ENCODE data around the gene PLP1. TPM values are rescaled to one million over a fixed set of nuclear protein-coding genes. Genes with fewer than 3 reads are reported as not detected.

PLP1 gene
- total and polyA plus RNA-seq, 2 of the 8 experiments (the other 6 are each of a cell fraction or from before 2014, with no cell fraction given): 49.2 to 218 TPM

DNA sequence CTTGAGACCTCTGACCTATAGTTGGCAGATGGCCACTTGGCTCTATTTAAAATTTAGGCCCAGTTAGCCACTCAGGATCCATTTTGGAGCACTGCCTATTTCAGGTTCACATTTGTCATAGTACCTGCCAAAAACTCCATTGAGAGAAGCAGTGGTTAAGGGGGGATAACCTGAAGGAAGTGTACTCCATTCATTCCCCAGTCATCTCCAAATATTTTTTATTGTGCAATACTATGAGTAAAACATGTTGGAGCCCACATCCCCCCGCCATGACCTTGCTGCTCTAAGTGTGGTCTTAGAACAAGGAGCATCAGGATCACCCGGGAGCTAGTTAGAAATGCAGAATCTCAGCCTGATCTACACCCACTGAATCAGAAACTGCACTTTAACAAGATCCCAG, 21.1 kb downstream of the PLP1 start (continued):
- TF ChIP-seq, protein P1, sequence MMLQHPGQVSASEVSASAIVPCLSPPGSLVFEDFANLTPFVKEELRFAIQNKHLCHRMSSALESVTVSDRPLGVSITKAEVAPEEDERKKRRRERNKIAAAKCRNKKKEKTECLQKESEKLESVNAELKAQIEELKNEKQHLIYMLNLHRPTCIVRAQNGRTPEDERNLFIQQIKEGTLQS (IDR thresholded peaks at IDR 0.05; ENCODE audit: insufficient read depth, low read depth, low read length): no peak
